Measurements from ENCODE around the gene DNMT3A.

DNA sequence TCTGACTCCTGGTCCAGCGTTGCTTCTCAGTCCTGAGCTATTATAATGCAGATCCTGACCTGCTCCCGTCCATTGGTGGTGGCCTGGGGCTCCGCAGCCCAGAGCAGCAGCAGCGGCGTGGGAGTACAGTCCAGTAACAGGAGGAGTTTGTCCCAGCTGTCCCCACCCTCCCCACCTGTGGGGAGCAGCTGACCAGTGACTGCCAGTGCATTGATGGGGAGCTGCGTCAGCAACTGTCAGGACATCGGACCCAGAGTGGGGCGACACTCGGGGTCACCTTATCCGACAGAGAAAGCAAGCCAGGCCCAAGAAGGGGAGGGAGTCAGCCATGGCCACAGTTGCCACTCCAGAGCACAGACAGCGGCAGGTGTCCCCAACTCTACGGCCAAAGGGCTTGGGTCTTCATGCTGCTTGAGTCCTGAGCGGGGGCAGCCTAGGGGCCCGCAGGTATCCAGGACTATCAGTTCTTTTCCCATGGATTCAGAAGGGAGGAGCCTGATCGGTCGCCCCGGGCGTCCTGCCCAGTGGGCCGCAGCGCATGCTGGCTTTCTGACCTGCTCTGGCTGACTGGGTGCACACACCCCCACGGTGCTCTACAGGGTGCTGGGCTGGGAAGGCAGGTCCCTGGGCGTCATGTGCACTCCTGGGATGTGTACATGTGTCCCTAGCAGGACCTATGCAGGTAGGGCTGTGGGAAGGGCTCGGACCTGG is 29.7 kb downstream of the DNMT3A start:
- TF ChIP-seq, protein P1, sequence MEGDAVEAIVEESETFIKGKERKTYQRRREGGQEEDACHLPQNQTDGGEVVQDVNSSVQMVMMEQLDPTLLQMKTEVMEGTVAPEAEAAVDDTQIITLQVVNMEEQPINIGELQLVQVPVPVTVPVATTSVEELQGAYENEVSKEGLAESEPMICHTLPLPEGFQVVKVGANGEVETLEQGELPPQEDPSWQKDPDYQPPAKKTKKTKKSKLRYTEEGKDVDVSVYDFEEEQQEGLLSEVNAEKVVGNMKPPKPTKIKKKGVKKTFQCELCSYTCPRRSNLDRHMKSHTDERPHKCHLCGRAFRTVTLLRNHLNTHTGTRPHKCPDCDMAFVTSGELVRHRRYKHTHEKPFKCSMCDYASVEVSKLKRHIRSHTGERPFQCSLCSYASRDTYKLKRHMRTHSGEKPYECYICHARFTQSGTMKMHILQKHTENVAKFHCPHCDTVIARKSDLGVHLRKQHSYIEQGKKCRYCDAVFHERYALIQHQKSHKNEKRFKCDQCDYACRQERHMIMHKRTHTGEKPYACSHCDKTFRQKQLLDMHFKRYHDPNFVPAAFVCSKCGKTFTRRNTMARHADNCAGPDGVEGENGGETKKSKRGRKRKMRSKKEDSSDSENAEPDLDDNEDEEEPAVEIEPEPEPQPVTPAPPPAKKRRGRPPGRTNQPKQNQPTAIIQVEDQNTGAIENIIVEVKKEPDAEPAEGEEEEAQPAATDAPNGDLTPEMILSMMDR (IDR thresholded peaks at IDR 0.05), result no peak
- no peak for TF ChIP-seq POLR2A (IDR thresholded peaks at IDR 0.05)

Data from testis (tissue), 2 donors.